Activated T-helper 17 cell treated with anti-CD3 and anti-CD28 coated beads, Interleukin-2, amount 50 U/mL, for 72 hours (primary cell): ENCODE results near the gene HMGN1. TPM values are rescaled to one million over a fixed set of nuclear protein-coding genes. Genes with fewer than 3 reads are reported as not detected.
A peak's percentile ranks its signal among the peaks of the same experiment; 100 is the strongest.
"Not testable (repeated sequence)": the region's sequence is repeated elsewhere in the genome, so short reads cannot be mapped to it uniquely, and the experiment has no call there.

Experiments used
- ATAC-seq: fragments of 150-1000 bp; cut with Tn5 transposase; replicated peaks from 2 replicates; pipeline ENCODE4 v1.10.0; 2021; ENCODE audit warnings: mild to moderate bottlenecking, moderate library complexity
- H3K27ac Mint-ChIP-seq: one replicate; pipeline ENCODE4 v1.8.0; 2022; ENCODE audit warnings: mixed read lengths
- H3K27me3 Mint-ChIP-seq: one replicate; pipeline ENCODE4 v1.8.0; 2022; ENCODE audit warnings: mixed read lengths
- H3K36me3 Mint-ChIP-seq: one replicate; pipeline ENCODE4 v1.8.0; 2022; ENCODE audit warnings: low read depth, mild to moderate bottlenecking, mixed read lengths
- H3K4me1 Mint-ChIP-seq: one replicate; pipeline ENCODE4 v1.8.0; 2022; ENCODE audit warnings: mixed read lengths
- H3K4me3 Mint-ChIP-seq: one replicate; pipeline ENCODE4 v1.8.0; 2022; ENCODE audit warnings: mild to moderate bottlenecking, mixed read lengths
- H3K9me3 Mint-ChIP-seq: one replicate; pipeline ENCODE4 v1.8.0; 2022; ENCODE audit warnings: mixed read lengths
- total RNA-seq, 2 donors: library from RNA; stranded (reverse); gene quantifications; one replicate each; pipeline ENCODE4 v1.2.3, GENCODE V29; 2022

The HMGN1 gene, protein sequence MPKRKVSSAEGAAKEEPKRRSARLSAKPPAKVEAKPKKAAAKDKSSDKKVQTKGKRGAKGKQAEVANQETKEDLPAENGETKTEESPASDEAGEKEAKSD
- 100 to 1,000 TPM; 254 to 398 TPM for total RNA-seq

DNA sequence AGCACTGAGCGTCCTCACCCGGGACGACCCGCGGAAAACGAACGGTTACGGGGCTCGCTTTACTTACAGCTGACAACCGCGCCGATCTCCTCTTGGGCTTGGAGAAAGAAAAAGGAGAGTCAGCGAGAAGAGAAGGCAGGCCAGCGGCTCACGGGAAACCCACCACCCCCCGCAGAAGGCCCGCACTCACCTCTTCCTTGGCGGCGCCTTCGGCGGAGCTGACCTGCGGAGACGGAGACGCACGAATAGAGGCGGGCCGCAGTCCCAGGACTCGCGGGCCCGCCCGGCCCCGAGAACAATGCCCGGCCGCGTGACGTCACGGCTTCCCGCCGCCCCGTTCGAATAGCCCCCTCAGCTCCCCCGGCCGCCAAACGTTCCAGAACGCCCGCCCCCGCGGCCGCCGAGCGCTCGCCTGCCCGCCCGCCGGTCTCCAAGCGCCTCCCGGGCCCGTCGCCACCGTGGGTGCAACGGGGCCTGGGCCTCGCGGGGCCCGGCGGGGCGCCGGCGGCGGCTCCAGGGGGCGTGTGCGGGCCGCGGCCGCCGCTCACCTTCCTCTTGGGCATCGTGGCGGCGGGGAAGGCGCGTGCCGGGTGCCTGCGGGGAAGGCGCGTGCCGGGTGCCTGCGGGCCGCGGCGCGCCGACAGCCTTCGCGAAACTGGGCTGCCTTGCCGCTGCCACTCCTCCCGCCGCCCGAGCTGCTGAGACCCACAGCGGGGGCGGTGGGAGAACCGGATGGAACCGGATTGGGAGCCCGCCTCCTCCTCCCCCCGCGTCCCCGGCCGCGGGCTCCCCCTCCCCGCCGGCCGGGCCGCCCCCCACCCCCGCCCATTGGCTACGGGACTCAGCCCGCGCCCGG lies at the start of gene HMGN1:
TSS of gene HMGN1 (minus strand) at position 734 of the 856 bp plus-strand sequence. CDS start at position 563, 171 bp downstream.
- no peaks in the 10 kb centered on the region for H3K9me3 Mint-ChIP-seq
- peak; percentile 60 for ATAC-seq
- H3K27ac Mint-ChIP-seq = peak within 1 kb of the TSS; percentile 95
- peak within 1 kb of the TSS; percentile 90 for H3K4me3 Mint-ChIP-seq
- H3K4me1 Mint-ChIP-seq = peaks cover 27% of the 10 kb centered on the region
- peaks cover 53% of the 10 kb centered on the region for H3K36me3 Mint-ChIP-seq
- H3K27me3 Mint-ChIP-seq = no peaks in the 10 kb centered on the region

DNA sequence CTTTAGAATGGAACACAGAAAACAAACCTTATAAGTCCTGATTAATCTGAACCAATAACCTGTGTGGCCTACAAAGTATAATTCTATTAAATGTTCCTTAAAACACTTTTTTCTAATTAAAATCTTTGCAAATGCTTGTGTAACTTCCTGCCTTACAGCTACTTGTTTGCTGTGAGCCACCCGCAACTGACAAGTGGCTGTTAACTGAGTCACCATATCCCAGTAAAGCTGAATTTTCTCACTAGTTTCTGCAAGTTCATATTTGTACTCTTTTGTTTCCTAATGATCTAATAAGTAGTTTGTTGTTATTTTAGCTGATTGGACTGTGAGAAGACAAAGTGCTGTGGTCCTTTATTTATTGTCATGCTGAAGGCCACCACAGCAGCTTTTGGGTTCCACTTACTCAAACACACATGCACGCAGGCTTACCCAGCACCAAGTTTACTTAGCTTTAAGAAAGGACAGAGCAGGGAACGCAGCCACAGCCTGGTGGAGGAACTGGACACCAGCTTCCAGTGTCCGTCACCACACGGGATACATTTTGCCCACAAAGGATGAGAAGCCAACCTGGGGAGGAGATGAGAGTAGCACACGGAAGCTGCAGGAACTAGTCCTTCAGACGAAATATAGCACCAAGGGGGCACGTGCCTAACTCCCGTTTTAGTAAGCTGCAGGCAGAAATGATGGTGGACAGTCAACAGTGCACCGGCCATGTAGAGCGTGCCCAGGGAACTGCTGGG lies 48.9 kb upstream of the HMGN1 start:
- Mint-ChIP-seq H3K4me1 (no peaks in the 10 kb centered on the region), H3K36me3 (peaks cover 56% of the 10 kb centered on the region), H3K4me3 (no peak overlapping the region), H3K27me3 (no peaks in the 10 kb centered on the region), H3K9me3 (no peaks in the 10 kb centered on the region), H3K27ac (no peak overlapping the region)
- no peak for ATAC-seq

DNA sequence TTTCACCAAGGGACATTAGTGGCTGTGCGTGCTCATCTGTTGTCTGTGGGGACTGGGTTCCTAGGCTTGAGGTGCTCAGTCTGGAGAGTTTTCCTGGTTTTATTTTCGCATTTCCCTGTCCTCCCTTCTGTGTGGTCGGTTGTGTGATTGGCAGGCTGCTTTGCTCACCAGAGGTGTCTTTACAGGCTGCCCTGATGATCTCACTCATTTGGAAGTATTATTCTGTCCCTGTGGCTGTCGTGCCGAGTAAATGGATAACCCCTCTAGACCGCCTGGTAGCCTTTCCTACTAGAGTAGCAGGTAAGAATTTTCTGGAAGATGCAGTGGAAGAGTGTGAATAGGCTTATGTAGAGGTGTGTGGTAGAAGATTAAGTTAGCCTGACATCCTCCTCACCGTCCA lies 44.1 kb upstream of the HMGN1 start:
- Mint-ChIP-seq H3K27me3 (no peaks in the 10 kb centered on the region), H3K36me3 (peaks cover 72% of the 10 kb centered on the region), H3K27ac (no peak overlapping the region), H3K4me3 (no peak overlapping the region), H3K4me1 (no peaks in the 10 kb centered on the region), H3K9me3 (no peaks in the 10 kb centered on the region)
- ATAC-seq = no peak

DNA sequence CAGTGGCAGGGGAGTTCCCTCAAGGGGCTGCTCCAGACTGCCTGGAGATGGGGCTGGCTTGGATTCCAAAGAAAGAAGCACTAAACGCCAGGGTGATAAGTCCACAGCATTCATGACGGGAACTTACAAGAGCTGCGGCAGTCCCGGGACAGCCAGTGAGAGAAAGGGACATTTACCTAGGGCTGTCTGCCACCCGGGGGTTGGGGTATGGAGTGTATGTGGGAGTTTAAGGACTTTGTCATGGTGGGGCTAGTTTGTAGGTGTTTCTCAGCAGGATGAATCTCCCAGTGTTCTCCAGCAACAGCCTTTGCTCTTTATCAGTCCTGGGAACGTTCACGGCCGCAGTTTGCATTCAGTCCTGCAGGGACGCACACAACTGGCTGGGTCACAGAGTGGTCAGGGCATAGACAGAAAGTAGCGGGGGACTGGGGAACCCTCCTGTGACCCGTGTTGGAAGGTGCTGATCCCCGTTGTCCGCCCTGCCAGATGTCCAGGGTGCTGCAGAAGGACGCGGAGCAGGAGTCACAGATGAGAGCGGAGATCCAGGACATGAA lies 41.4 kb upstream of the HMGN1 start:
- H3K4me1 Mint-ChIP-seq = peaks cover 4% of the 10 kb centered on the region
- no peak for ATAC-seq
- no peaks in the 10 kb centered on the region for H3K27me3 Mint-ChIP-seq
- H3K36me3 Mint-ChIP-seq = peaks cover 55% of the 10 kb centered on the region
- no peaks in the 10 kb centered on the region for H3K9me3 Mint-ChIP-seq
- H3K27ac Mint-ChIP-seq = no peak overlapping the region
- no peak overlapping the region for H3K4me3 Mint-ChIP-seq

DNA sequence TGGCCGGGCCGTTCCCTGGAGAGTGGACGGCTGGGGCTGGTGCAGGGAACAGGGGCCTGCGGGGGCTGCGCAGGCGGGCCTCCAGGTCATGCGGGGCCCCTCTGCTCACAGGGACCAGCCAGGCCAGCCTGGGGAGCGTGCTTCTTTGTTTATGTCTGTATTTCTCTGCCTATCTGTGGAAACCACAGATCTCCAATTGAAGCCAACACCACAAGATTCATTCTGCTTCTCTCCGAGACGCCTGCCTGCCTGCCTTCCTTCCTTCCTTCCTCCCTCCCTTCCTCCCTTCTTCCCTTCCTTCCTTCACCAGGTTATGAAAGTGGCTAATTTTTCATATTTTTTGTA lies 39.9 kb upstream of the HMGN1 start:
- no peak for ATAC-seq
- peak overlapping the region; percentile 92 for H3K27ac Mint-ChIP-seq
- H3K4me1 Mint-ChIP-seq = peaks cover 4% of the 10 kb centered on the region
- H3K27me3 Mint-ChIP-seq = no peaks in the 10 kb centered on the region
- peak overlapping the region; percentile 88 for H3K4me3 Mint-ChIP-seq
- no peaks in the 10 kb centered on the region for H3K9me3 Mint-ChIP-seq
- peaks cover 44% of the 10 kb centered on the region for H3K36me3 Mint-ChIP-seq

DNA sequence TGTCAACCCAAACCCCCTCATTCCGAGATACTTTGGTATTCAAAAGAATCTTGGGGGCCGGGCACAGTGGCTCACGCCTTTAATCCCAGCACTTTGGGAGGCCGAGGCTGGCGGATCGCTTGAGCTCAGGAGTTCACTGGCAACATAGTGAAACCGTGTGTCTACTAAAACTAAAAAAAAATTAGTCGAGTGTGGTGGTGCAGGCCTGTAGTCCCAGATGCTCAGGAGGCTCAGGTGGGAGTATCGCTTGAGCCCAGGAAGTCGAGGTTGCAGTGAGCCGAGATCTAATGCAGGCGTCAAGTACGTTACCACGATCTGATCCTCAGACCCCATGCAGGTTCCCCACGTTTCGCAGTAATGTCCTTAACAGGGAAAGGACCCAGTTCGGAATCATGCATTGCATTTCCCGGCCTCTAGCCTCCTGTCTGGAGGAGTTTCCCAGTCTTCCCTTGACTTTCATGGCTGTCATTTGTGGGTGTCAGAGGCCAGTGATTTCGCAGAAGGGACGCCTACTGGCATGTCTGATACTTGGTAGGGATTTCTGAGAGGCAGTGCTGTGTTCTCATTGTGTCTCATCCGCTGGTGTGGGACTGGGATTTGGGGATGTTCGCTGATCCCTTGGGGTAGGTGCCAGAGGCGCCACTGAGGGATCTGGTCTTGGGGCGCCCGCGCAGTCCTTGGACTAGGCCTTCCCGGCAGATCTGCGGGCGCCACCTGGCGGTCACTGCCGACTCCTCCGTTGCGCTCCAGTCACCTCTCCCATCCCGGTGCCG lies 39.3 kb upstream of the HMGN1 start:
- Mint-ChIP-seq H3K27ac (peak overlapping the region; percentile 92), H3K9me3 (no peaks in the 10 kb centered on the region), H3K36me3 (peaks cover 39% of the 10 kb centered on the region), H3K4me1 (peaks cover 4% of the 10 kb centered on the region), H3K27me3 (no peaks in the 10 kb centered on the region), H3K4me3 (peak overlapping the region; percentile 88)
- peak; percentile 89 for ATAC-seq

DNA sequence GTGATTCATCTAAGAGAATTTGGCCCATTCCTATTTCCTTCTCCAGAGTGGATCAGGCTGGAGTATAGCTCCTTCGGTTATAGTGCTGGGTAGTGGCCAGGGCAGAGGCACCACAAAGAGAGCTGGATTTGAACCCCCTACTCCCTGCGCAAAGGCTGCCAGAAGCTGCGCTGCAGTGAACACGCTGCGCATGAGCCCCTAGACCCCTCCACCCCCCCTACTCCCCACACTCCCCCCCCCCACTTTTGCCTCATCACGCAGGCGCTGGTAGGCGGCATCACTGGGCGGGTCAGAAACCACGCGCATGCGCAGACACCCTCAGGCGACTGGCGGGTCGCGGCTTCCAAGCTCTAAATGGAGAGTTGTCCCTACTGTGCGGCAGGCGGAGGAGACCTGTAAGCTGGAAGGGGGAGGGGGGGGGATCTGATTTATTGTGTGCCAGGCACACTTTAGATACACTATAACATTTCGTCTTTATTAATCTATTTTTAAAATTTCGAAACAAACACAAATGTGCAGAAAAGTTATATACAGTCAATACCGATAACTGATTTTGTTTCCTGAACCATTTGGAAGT lies 38.7 kb upstream of the HMGN1 start:
- Mint-ChIP-seq H3K36me3 (peaks cover 32% of the 10 kb centered on the region), H3K9me3 (no peaks in the 10 kb centered on the region), H3K27ac (peak overlapping the region; percentile 92), H3K27me3 (no peaks in the 10 kb centered on the region), H3K4me1 (peaks cover 4% of the 10 kb centered on the region), H3K4me3 (peak overlapping the region; percentile 88)
- ATAC-seq = peak; percentile 66

DNA sequence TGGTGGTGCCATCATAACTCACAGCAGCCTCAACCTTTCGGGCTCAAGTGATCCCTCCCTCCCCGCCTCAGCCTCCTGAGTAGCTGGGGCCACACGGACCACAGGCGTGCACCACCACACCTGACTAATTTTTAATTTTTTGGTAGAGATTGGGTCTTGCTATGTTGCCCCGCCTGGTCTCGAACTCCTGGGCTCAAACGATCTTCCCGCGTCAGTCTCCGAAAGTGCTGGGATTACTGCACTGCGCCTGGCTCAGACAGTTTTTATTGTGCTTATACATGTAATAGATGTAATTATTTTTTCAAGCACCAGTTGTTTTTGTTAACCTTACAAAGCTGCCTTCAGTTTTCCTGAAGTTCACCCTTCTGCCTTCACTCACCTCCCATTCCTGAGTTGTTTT lies 38.0 kb upstream of the HMGN1 start:
- Mint-ChIP-seq H3K36me3 (peaks cover 25% of the 10 kb centered on the region), H3K9me3 (no peaks in the 10 kb centered on the region), H3K27me3 (no peaks in the 10 kb centered on the region), H3K27ac (peak overlapping the region; percentile 92), H3K4me1 (peaks cover 10% of the 10 kb centered on the region), H3K4me3 (peak overlapping the region; percentile 88)
- ATAC-seq = no peak

DNA sequence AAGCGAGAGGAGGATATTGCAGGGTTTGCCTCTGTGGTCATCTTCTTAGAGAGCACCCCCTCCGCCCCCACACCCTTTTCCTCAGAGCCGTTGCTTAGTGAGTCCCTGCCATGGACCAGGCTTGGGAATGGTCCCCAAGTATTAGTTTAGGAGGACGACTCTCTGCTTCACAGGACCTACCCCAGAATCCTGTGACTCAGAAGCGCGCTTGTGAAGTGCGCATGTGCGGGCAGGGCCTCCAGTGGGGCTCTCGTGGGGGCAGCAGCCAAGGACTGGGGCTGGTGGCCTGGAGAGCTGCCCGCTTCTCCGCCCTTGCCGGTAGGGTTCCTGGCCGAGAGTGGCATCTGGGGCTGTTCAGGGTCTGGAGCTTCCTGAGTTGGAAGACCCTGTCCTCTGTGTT lies 37.3 kb upstream of the HMGN1 start:
- H3K27ac Mint-ChIP-seq = no peak overlapping the region
- peak overlapping the region; percentile 55 for H3K4me3 Mint-ChIP-seq
- H3K4me1 Mint-ChIP-seq = peaks cover 10% of the 10 kb centered on the region
- H3K9me3 Mint-ChIP-seq = no peaks in the 10 kb centered on the region
- no peaks in the 10 kb centered on the region for H3K27me3 Mint-ChIP-seq
- ATAC-seq = no peak
- H3K36me3 Mint-ChIP-seq = peaks cover 18% of the 10 kb centered on the region

DNA sequence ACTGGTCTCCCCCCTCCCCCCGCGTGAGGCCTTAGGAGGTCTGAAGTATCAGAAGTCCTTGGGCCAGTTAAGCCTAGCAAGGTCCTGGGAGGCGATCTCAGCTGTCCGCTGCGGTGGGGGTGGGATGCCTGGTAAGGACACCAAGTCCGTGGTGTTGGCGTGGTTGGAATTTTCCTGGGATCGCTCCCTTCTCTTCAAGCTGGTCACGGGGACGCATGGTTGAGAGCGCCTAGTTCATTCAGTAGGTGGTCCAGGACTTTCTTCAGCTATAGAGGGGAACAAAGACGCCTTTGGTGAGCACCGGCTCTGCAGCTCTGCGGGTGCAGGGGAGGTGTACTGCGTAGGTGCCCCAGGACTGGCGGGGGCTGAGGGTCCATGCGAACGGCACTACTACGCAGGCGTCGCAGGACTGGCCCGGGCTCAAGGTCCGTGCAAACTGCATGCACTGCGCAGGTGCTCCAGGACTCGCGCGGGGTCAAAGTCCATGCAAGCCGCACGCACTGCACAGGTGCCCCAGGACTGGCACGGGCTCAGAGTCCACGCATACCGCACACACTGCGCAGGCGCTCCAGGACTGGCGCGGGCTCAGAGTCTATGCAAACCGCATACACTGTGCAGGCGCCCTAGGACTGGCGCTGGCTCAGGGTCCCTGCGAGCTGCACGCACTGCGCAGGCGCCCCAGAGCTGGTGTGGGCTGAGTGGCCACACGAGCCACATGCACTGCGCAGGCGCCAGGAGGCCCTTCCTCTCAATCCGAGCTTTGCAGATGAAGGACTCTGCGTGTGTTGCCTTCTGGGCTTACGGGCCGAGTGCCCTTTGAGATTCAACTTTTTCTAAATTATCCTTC lies 36.6 kb upstream of the HMGN1 start:
- Mint-ChIP-seq H3K27me3 (no peaks in the 10 kb centered on the region), H3K9me3 (no peaks in the 10 kb centered on the region), H3K36me3 (peaks cover 12% of the 10 kb centered on the region), H3K27ac (peak overlapping the region; percentile 80), H3K4me3 (peak overlapping the region; percentile 55), H3K4me1 (peaks cover 10% of the 10 kb centered on the region)
- ATAC-seq = peak; percentile 36

DNA sequence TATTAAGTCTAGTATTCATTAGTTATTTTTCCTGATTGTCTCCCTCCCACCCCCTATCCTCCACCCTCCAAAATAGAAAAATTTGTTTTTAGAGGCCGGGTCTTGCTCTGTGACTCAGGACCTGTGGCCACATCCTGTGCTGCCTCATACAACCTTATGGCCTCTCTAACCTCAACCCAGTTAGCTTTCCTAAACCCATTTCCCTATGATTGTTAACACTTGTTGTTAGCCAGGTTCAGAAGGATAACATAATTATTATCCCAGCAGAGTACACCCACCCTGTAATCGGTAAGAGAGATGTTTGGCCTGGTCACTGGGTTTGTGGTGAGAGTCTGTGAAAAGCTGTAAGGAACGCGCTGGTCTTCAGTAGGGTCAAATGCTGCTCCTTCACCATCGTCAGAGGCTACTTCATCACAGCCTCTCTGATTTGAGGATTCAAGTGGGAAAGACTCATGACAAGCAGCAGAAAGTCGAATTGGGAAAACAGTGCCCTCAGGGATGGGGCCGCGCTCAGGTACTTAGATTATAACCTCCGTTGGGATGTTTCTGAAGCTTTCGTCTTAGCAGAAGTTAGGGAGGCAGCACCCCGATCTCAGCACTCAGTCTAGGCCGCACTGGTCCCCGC lies 35.9 kb upstream of the HMGN1 start:
- Mint-ChIP-seq H3K36me3 (peaks cover 7% of the 10 kb centered on the region), H3K4me1 (peaks cover 10% of the 10 kb centered on the region), H3K27ac (peak overlapping the region; percentile 80), H3K27me3 (no peaks in the 10 kb centered on the region), H3K4me3 (peak overlapping the region; percentile 55), H3K9me3 (no peaks in the 10 kb centered on the region)
- no peak for ATAC-seq

DNA sequence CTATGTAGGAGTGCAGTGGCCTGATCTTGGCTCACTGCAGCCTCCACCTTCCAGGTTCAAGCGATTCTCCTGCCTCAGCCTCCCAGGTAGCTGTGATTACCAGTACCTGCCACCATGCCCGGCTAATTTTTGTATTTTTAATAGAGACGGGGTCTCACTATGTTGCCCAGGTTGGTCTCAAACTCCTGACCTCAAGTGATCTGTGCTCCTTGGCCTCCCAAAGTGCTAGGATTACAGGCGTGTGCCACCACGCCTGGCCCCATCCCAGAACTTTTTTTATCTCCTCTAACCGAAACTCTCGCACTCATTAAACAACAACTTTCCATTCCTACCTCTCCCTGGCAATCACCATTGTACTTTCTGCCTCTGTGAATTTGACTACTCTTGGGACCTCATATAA lies 33.2 kb upstream of the HMGN1 start:
- Mint-ChIP-seq H3K4me3 (peak overlapping the region; percentile 34), H3K27ac (peak overlapping the region; percentile 29)
- H3K9me3 Mint-ChIP-seq, H3K4me1 Mint-ChIP-seq, H3K36me3 Mint-ChIP-seq, H3K27me3 Mint-ChIP-seq, ATAC-seq: not testable (repeated sequence)

DNA sequence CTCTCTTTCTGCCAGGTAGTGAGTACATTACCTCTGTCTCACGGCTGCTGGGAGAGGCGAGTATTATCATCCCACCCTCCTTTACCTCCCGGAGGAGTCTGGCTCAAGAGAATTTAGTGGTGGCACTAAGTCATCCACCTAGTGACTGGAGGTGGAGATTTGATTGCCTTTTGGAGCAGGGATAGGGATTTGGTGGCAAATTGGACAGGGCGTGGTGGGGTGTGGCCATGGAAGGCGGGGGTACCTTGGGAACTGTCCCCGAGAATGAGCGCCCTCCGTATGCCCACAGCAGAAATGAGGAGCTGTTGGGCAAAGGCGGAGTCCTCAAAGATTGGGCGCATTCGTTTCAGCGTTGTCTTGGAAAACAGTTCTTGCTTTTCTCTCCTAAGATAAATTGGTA lies 32.1 kb upstream of the HMGN1 start:
- no peak for ATAC-seq
- Mint-ChIP-seq H3K27ac (peak overlapping the region; percentile 95), H3K36me3 (no peaks in the 10 kb centered on the region), H3K4me1 (peaks cover 6% of the 10 kb centered on the region), H3K9me3 (no peaks in the 10 kb centered on the region), H3K27me3 (peaks cover 3% of the 10 kb centered on the region), H3K4me3 (peak overlapping the region; percentile 92)
